T1000 (cell line): ENCODE data around the gene IPP.
"Not testable (repeated sequence)": the region's sequence is repeated elsewhere in the genome, so short reads cannot be mapped to it uniquely, and the experiment has no call there.

Experiments
- DNase-seq: peaks from one replicate; lab custom pipeline; 2025; ENCODE audit warnings: mixed read lengths; lab: John Stamatoyannopoulos, UW

The IPP gene

DNA sequence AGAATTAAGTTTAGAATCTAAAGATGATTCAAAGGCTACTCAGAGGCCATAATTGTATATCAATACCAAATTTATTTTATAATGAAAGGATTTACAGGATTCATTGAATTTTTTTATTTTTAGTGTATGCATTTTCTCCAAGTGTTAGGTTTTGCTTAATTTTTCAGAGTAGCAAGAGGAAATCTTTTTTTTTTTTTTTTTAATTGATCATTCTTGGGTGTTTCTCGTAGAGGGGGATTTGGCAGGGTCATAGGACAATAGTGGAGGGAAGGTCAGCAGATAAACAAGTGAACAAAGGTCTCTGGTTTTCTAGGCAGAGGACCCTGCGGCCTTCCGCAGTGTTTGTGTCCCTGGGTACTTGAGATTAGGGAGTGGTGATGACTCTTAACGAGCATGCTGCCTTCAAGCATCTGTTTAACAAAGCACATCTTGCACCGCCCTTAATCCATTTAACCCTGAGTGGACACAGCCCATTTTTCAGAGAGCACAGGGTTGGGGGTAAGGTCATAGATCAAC lies 10.8 kb downstream of the IPP start:
- DNase-seq: not testable (repeated sequence)

- no peak for DNase-seq
These were observed 11.3 kb downstream of the IPP start for GRCh38 chr1:45739137-45739536.

GRCh38 chr1:45730780-45731319 lies 19.6 kb downstream of the IPP start:
- DNase-seq: no peak

DNA sequence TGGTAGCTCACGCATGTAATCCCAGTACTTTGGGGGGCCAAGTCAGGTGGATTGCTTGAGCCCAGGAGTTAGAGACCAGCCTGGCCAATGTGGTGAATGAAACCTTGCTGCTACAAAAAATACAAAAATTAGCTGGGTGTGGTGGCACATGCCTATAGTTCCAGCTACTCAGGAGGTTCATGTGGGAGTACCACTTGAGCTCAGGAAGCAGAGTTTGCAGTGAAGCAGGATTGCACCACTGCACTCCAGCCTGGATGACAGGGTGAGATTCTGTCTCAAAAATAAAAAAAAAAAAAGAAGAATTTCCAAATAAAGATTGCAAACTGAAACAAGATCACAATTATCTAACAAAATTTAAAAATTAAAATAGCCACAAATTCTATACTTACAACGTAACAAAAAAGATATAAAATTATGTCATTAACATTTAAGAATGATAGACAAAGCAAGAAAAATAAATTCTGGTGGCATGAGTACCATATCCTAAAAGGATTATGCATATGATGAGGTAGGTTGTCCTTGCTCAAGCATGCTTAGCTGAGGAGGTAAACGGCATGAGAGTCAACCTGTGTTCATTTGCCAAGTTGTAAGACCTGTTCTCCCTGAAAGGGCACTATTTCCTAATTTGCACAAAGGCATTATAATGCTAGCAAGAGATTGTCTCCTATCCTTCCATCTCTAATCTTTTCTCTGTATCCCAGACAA lies 20.2 kb downstream of the IPP start:
- DNase-seq: no peak

DNA sequence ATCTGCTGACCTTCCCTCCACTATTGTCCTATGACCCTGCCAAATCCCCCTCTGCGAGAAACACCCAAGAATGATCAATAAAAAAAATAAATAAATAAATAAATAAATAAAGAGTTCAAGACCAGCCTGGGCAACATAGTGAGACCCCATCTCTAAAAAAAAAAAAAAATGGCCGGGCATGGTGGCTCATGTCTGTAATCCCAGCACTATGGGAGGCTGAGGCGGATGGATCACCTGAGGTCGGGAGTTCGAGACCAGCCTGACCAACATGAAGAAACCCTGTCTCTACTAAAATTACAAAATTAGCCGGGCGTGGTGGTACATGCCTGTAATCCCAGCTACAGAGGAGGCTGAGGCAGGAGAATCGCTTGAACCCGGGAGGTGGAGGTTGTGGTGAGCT lies 24.4 kb downstream of the IPP start:
- not testable (repeated sequence) for DNase-seq

DNA sequence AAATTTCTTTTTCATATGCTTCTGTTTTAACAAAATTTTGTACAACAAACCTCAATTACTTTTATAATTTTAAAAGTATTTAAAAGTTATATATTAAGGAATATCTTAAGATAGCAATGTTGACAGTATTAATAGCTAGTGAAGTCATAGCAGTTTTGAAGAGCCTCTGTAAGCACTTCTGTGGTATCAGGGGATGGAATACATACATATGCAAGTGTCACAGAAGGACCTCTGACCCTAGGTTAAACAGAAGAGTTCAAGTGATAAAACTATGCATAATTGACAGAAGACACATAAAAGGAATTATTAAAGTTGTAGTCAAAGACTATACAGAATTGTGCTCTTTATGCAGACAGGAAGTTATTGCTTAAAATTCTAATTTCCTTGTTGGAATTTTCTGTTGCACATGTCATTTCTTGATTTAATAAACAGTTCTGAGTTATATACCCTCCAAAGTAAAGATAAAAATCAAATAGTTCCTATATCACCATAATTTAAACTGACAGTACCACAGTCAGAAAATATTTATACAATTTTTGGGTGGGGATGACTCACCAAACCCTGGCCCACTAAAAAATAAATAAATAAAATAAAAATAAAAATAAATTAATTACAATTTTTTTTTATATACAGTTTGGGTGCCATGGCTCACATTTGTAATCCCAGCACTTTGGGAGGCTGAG lies 27.1 kb downstream of the IPP start:
- DNase-seq: no peak

DNA sequence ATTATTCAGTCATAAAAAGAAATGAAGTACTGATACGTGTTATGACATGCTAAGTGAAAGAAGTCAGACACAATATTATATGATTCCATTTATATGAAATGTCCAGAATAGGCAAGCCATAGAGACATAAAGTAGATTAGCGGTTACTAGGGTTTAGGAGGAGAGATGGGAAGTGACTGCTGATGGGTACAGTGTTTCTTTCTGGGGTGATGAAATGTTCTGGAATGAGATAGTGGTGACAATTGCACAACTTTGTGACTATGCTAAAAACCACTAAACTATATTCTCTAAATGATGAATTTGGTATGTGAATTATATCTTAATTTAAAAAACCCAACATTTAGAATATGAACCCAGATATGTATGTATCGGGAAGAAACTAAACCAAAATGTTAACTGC lies 27.6 kb downstream of the IPP start:
- DNase-seq: no peak

GRCh38 chr1:45721207-45721606 lies 29.2 kb downstream of the IPP start:
- no peak for DNase-seq

- no peak for DNase-seq
These were observed 32.2 kb downstream of the IPP start for GRCh38 chr1:45718289-45718688.

- DNase-seq: not testable (repeated sequence)
These were observed 33.1 kb downstream of the IPP start for GRCh38 chr1:45717386-45717785.

DNA sequence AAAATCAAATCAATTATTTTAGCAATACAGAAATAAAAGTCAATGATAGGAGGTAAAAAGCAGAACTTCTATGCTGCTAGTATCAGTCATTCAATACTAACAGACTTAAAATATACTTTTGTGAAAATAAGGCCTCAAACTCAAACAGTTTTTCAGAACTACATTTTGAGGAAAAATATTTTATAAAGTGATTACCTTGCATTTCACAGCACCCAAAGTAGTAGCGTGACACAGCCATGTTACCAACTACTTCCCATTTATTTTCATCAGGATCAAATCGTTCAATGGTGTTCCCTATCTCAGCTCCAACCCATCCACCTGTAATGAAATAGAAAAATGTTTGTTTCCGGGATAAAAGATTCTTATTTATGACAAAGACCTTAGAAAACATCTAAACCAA lies 33.8 kb downstream of the IPP start:
- DNase-seq: no peak

- DNase-seq: no peak
These were observed 36.7 kb downstream of the IPP start for GRCh38 chr1:45713711-45714110.

- no peak for DNase-seq
These were observed 45.8 kb downstream of the IPP start for GRCh38 chr1:45704637-45705036.

- DNase-seq: no peak
These were observed 55.6 kb downstream of the IPP start for GRCh38 chr1:45694823-45695222.

- not testable (repeated sequence) for DNase-seq
These were observed 56.6 kb downstream of the IPP start for GRCh38 chr1:45693811-45694210.

DNA sequence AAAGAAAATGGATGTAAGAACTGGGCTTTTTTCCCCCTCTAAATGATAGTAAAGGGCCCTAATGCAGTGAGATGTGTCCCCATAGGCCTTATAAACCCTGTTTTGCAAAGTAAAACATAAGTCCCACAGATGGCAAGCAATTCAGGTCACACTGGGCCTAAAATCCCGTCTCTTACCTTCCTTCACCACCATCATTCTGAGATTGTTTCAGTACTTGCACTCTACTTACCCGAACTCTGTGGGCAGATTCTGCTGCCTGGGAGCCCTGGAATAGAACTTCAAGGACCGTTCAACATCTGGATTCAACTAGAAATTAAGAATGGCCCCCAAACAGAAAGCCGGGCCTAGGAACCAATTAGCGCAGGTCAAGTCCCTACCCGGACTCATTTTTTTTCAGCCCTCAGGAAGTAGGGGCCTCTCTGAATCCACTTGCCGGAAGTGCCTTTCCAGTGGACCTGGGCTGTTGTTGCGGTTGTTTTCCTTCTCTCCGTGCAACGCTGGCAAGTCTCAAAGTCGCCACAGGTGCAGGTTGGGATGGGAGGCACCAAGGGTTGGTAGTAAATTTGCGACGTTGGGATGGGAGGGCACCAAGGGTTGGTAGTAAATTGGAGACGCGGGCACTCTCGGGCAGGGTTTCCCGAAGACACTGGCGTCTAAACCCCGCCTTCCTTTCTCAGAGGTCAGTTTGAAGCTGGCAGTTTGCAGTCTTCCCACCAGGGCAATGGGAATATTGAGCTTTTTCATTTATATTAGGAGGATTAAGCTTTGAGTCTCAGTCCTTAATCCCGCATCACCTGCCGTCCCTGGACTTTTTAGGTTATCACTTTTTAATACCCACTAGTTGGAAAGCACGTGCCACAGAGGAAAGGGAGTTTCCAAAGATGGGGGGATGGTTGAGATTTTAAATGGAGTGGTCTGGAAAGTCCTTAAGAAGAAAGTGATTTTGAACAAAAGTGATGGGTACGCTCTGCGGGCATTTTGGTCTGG lies 62.4 kb downstream of the IPP start, which contains the start of gene TMEM69:
TMEM69 (plus strand) TSS at position 428 of the 987 bp plus-strand sequence. CDS start 2,888 bp downstream, outside the sequence.
- DNase-seq: peak; percentile 79

DNA sequence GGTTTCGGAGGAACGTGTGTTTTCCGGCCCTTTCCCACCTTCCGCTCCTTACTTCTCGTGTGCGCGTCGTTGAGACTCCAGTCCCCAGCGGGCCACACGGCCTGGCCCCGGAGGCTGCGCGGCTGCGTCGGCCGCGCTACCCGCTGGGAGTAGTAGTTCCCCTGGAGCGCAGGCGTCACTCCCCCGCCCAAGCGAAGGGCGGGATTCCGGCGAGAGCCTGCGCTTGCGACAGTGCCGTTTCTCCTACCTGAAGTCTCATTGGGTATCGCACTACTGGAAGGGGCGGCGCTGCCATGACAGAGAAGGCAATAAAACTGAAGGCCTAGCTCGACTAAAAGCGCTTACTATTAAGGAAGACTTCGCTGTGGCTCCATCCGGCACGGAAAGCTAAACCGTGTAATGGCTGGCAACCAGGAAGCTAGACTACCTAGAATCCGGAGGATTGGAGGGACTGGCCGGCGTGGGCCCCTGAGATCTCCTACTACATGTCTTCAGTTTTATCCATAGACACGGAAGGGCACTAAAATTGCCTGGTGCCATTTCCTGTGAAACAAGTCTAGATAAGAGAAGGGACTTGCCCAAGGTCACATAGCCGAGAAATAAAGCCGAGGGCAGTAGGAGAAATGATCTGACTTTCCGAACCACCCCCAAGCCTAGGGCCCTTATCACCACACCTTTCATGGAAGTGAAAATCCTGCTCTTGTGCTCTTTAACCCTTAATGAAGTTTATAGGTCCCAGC lies 63.3 kb downstream of the IPP start:
- peak; percentile 95 for DNase-seq

DNA sequence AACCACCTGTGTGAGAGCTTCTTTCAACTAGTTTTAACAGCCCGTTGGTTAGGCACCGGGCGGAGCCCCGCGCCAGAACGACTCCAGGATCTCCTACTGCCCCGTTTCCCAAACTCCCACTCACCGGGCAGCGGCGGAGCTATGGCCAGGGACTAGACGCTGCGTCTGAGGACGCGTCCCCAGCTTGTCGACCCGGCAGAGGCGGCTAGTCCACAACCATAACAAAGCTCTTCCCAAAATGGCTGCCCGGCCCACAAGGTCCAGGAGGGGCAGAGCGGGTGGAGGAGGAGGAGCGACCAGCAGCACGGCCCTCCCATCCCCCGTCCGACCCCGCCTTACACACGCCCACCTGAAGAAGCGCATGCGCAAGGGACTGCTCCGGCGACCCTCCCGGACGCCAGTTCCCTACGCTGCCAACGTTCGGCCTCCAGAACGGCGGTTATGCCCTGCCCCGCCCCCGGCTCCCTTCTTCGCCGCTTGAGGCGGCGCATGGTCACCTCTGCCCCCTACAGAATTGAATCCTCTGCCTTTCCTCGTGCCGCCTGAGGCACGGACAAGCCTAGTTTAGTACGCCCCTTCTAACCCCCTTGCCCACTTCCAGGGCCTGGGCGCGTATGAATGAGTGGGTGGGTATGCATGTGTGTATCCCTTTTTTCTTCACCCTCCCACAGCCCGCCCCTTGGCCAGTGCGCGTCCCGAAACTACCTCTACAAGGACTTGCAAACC lies 64.0 kb downstream of the IPP start, which contains the start of gene GPBP1L1:
GPBP1L1 (minus strand) TSS at position 246 of the 726 bp plus-strand sequence. CDS start 27,446 bp downstream, outside the sequence.
- DNase-seq: peak; percentile 94

- no peak for DNase-seq
These were observed 64.5 kb downstream of the IPP start for GRCh38 chr1:45686015-45686287.

DNA sequence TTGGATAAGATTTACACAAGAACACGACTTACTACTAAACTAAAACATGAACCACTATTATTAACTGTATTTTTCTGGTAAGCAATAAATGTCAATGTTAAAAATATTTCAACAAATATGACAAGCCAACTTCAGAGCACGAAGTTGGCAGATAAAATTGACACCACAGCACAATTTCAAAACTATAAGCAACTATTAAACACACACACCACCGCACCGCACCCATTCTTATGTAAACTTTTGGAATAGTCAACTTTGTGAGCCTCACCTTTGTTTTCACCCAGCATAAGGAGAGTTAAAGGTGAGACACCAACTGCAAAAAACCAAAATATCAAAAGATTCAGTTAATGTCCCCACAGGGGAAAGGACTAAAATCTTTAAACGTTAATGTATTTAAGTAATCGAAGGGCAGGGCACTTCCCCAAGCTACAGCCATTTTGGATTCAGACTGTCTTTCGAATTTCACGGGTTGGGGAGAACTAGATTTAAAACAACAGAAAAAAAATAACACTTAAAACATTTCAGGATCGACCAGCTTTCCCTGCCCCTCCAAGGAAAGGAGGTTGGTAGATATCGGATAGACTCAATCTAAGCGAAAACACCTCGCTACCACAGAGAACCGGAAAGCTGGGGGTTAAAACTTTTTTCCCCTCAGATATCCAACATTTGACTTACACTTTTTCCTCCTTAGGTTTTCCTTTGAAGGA lies 65.0 kb downstream of the IPP start:
- DNase-seq: no peak
